Fibroblast of the aortic adventitia (primary cell): ENCODE measurements around the gene MYL12A. TPM values are rescaled to one million over a fixed set of nuclear protein-coding genes. Genes with fewer than 3 reads are reported as not detected.

Experiments used
- DNase-seq: peaks from one replicate; pipeline ENCODE4 v3.0.0-alpha.2; 2010; ENCODE audit warnings: low read depth
- H3K4me3 ChIP-seq: 2 replicates; pipeline ENCODE4 v1.5.1; 2011; ENCODE audit warnings: low read depth, mild to moderate bottlenecking, control low read depth, low read length, moderate library complexity
- total RNA-seq: library from RNA; depleted of rRNA; stranded (reverse); fragments of >200 nt; gene quantifications from 2 replicates; pipeline ENCODE4 v1.2.3, GENCODE V29; 2012; ENCODE audit warnings: low replicate concordance
- TF ChIP-seq, protein P1 (sequence below): IDR thresholded peaks from 2 replicates; pipeline ENCODE4 v1.5.1; 2011; ENCODE audit warnings: mild to moderate bottlenecking, low read length, control low read depth, inconsistent platforms; ENCODE audit not compliant: insufficient read depth

The MYL12A gene
- total RNA-seq, 1 donor, result 733 TPM

- H3K4me3 ChIP-seq, result no peak overlapping the region
- DNase-seq, result no peak
- TF ChIP-seq, protein P1, sequence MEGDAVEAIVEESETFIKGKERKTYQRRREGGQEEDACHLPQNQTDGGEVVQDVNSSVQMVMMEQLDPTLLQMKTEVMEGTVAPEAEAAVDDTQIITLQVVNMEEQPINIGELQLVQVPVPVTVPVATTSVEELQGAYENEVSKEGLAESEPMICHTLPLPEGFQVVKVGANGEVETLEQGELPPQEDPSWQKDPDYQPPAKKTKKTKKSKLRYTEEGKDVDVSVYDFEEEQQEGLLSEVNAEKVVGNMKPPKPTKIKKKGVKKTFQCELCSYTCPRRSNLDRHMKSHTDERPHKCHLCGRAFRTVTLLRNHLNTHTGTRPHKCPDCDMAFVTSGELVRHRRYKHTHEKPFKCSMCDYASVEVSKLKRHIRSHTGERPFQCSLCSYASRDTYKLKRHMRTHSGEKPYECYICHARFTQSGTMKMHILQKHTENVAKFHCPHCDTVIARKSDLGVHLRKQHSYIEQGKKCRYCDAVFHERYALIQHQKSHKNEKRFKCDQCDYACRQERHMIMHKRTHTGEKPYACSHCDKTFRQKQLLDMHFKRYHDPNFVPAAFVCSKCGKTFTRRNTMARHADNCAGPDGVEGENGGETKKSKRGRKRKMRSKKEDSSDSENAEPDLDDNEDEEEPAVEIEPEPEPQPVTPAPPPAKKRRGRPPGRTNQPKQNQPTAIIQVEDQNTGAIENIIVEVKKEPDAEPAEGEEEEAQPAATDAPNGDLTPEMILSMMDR, result no peak
Measured at GRCh38 chr18:3235846-3236245, 11.8 kb upstream of the MYL12A start.

GRCh38 chr18:3236470-3236869, 11.1 kb upstream of the MYL12A start:
- H3K4me3 ChIP-seq, result no peak overlapping the region
- DNase-seq, result no peak
- TF ChIP-seq, protein P1, result no peak

DNA sequence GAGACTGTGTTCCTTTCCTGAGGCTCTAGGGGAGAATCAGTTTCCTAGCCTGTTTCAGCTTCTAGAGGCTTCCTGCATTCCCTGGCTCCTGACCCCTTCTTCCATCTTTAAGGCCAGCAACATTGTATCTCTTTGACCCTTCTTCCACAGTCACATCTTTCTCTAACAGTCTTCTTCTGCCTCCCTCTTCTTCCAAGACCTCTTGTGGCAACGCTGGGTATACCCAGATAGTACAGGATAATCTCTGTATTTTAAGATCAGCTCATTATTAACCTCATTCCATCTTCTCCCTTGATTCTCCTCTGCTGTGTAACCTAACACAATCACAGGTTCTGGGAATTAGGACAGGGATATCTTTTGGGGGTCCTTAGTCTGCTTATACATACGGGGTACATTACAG, 8.9 kb upstream of the MYL12A start:
- DNase-seq, result no peak
- H3K4me3 ChIP-seq, result no peak overlapping the region
- TF ChIP-seq, protein P1, result peak; percentile 28

GRCh38 chr18:3245185-3245564, 2.4 kb upstream of the MYL12A start:
- peak overlapping the region; percentile 93 for H3K4me3 ChIP-seq
- TF ChIP-seq, protein P1, result no peak
- DNase-seq, result no peak

- DNase-seq, result peak; percentile 87
- TF ChIP-seq, protein P1, result peak; percentile 93
Measured at GRCh38 chr18:3245853-3246634, 1.6 kb upstream of the MYL12A start.

DNA sequence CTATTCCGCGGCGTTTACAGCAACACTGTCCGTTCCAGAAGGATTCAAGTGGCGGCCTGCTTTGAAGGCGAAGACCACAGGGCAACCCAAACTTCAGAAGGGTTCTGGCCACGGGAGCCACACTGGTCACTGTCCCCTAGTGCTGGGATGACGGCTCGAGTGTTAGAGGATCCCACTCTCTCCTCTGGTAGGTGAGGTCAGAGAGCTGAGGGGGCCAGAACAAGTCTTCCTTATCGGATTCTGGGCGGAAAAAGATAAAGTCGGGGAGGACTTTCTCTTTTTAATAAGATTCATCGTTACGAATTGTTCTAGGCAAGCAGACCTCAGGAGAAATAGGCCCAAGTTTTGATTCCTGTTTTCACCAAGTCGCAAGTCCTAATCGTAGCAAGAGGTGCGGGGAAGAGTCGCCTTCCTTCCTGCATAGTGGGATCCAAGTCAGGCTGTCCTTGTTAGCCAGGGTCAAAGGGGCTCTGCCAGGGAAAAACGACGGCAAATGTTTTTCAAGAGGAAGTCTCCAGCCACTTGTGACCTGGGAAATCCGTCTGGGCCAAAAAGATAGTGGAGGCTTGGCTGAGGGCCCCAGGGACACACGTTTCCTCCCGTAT, 864 bp upstream of the MYL12A start:
- H3K4me3 ChIP-seq, result peak overlapping the region; percentile 93
- TF ChIP-seq, protein P1, result no peak
- DNase-seq, result peak; percentile 44

More at GRCh38 chr18:3245853-3246634, 1.6 kb upstream of the MYL12A start:
- H3K4me3 ChIP-seq, result peak overlapping the region; percentile 93
